H1 (cell line): ENCODE results near the gene AWAT2.

ENCODE experiments used
- ATF3 ChIP-seq: IDR thresholded peaks from 2 replicates; pipeline ENCODE4 v1.6.1; 2011; ENCODE audit warnings: low read depth, mild to moderate bottlenecking, low read length; ENCODE audit not compliant: insufficient read depth
- CTCF ChIP-seq, 3 experiments: IDR thresholded peaks; 1 replicate in 2 of 3; 2 replicates in 1 of 3; pipeline versions ENCODE4 v1.5.1 to v1.6.1; 2011; ENCODE audit warnings: low read length in 3 of 3, mild to moderate bottlenecking in 3 of 3, inconsistent platforms in 2 of 3, low read depth in 1 of 3, moderate library complexity in 1 of 3; ENCODE audit not compliant: insufficient read depth in 1 of 3; ENCODE audit errors: control extremely low read depth in 1 of 3
- EP300 ChIP-seq, 2 experiments: IDR thresholded peaks; 1 replicate in 1 of 2; 2 replicates in 1 of 2; pipeline ENCODE4 v1.6.1; 2011 to 2012; ENCODE audit warnings: low read depth in 2 of 2, low read length in 2 of 2, mild to moderate bottlenecking in 2 of 2, borderline replicate concordance in 1 of 2, inconsistent platforms in 1 of 2, moderate library complexity in 1 of 2
- EZH2 ChIP-seq: fragments of 200-600 bp; sonication (generic); IDR thresholded peaks from 2 replicates; pipeline ENCODE4 v1.7.1; 2012; ENCODE audit warnings: low read depth, mild to moderate bottlenecking, moderate library complexity, low read length, inconsistent platforms; ENCODE audit not compliant: severe bottlenecking
- JUN ChIP-seq: IDR thresholded peaks from 2 replicates; pipeline ENCODE4 v1.6.1; 2011; ENCODE audit warnings: low read depth, mild to moderate bottlenecking, improper control_type of control experiment, low read length
- MAFK ChIP-seq: IDR thresholded peaks from 2 replicates; pipeline ENCODE4 v1.6.1; 2012; ENCODE audit warnings: low read depth, mild to moderate bottlenecking, improper control_type of control experiment, low read length
- MAX ChIP-seq: IDR thresholded peaks from 2 replicates; pipeline ENCODE4 v1.6.1; 2012; ENCODE audit warnings: inconsistent platforms
- POLR2A ChIP-seq, 2 experiments: IDR thresholded peaks; 1 replicate in 1 of 2; 2 replicates in 1 of 2; pipeline ENCODE4 v1.6.1; 2011; ENCODE audit warnings: low read depth in 2 of 2, low read length in 2 of 2, mild to moderate bottlenecking in 2 of 2; ENCODE audit errors: control extremely low read depth in 1 of 2
- POLR2AphosphoS5 ChIP-seq: IDR thresholded peaks from 2 replicates; pipeline ENCODE4 v1.6.1; 2011; ENCODE audit warnings: low read depth, low read length
- TBP ChIP-seq: IDR thresholded peaks from 2 replicates; pipeline ENCODE4 v1.6.1; 2011; ENCODE audit warnings: low read depth, low read length, improper control_type of control experiment
- TEAD4 ChIP-seq: IDR thresholded peaks from 2 replicates; pipeline ENCODE4 v1.6.1; 2012; ENCODE audit warnings: low read depth, low read length, inconsistent platforms, mixed read lengths
- YY1 ChIP-seq: IDR thresholded peaks from 2 replicates; pipeline ENCODE4 v1.6.1; 2011; ENCODE audit warnings: low read depth, mild to moderate bottlenecking, low read length
- ZNF274 ChIP-seq: IDR thresholded peaks from 2 replicates; pipeline ENCODE4 v1.7.0; 2012; ENCODE audit warnings: low read length, borderline replicate concordance; ENCODE audit errors: extremely low read depth

- TF ChIP-seq TEAD4 (no peak), EZH2 (no peak), YY1 (no peak), ATF3 (no peak), CTCF (IDR thresholded peaks at IDR 0.05; ENCODE audit: control extremely low read depth in 1 of 3, insufficient read depth in 1 of 3, low read depth in 1 of 3, low read length in 3 of 3) (no peak), POLR2A (IDR thresholded peaks at IDR 0.05; ENCODE audit: control extremely low read depth in 1 of 2, low read depth in 2 of 2, low read length in 2 of 2) (no peak), JUN (no peak), TBP (no peak), MAFK (no peak), ZNF274 (no peak), POLR2AphosphoS5 (no peak), MAX (no peak), EP300 (IDR thresholded peaks at IDR 0.05; ENCODE audit: borderline replicate concordance in 1 of 2, low read depth in 2 of 2, low read length in 2 of 2) (no peak)
Observed at GRCh38 chrX:70044541-70045245, 5.0 kb downstream of the AWAT2 start.
